H7 (cell line): ENCODE data around the gene TP63. TPM values are rescaled to one million over a fixed set of nuclear protein-coding genes. Genes with fewer than 3 reads are reported as not detected.

ENCODE experiments used
- DNase-seq: peaks from one replicate; pipeline ENCODE4 v3.0.0; 2012
- H3K27me3 ChIP-seq: 2 replicates; pipeline ENCODE4 v1.6.0; 2011; ENCODE audit warnings: mild to moderate bottlenecking, low read length; ENCODE audit not compliant: control insufficient read depth, insufficient read depth
- H3K36me3 ChIP-seq: replicated peaks from 2 replicates; pipeline ENCODE4 v1.5.1; 2011; ENCODE audit warnings: low read length; ENCODE audit not compliant: control insufficient read depth, insufficient read depth
- H3K4me3 ChIP-seq: 2 replicates; pipeline ENCODE4 v1.5.1; 2011; ENCODE audit warnings: low read depth, mild to moderate bottlenecking, control low read depth, low read length, moderate library complexity; ENCODE audit not compliant: insufficient read depth
- total RNA-seq: library from RNA; depleted of rRNA; stranded (reverse); fragments of >200 nt; shearing (Covaris generic); gene quantifications from 2 replicates; pipeline ENCODE4 v1.2.3, GENCODE V29; 2014

The TP63 gene
- total RNA-seq, 1 experiment from 2014 or later = not detected

GRCh38 chr3:189776149-189776824 is 145.1 kb downstream of the TP63 start:
- Histone ChIP-seq H3K27me3 (peaks cover 73% of the 10 kb centered on the region), H3K36me3 (no peaks in the 10 kb centered on the region), H3K4me3 (no peak overlapping the region)
- no peak for DNase-seq

- peaks cover 57% of the 10 kb centered on the region for H3K27me3 ChIP-seq
- no peak for DNase-seq
- no peaks in the 10 kb centered on the region for H3K36me3 ChIP-seq
- H3K4me3 ChIP-seq = no peak overlapping the region
Measured at GRCh38 chr3:189778340-189778950, 147.3 kb downstream of the TP63 start.

- Histone ChIP-seq H3K36me3 (no peaks in the 10 kb centered on the region), H3K27me3 (peaks cover 54% of the 10 kb centered on the region), H3K4me3 (no peak overlapping the region)
- no peak for DNase-seq
Measured at GRCh38 chr3:189779166-189779565, 148.0 kb downstream of the TP63 start.

- no peak overlapping the region for H3K4me3 ChIP-seq
- no peaks in the 10 kb centered on the region for H3K36me3 ChIP-seq
- H3K27me3 ChIP-seq = peaks cover 40% of the 10 kb centered on the region
- no peak for DNase-seq
Measured at GRCh38 chr3:189780546-189781270, 149.5 kb downstream of the TP63 start.

- H3K27me3 ChIP-seq = peaks cover 36% of the 10 kb centered on the region
- no peaks in the 10 kb centered on the region for H3K36me3 ChIP-seq
- DNase-seq = no peak
- H3K4me3 ChIP-seq = no peak overlapping the region
Measured at GRCh38 chr3:189781415-189781814, 150.2 kb downstream of the TP63 start.

- Histone ChIP-seq H3K36me3 (no peaks in the 10 kb centered on the region), H3K4me3 (no peak overlapping the region), H3K27me3 (peaks cover 2% of the 10 kb centered on the region; the same call in 1 of the 2 replicates)
- DNase-seq = no peak
Measured at GRCh38 chr3:189786479-189787064, 155.4 kb downstream of the TP63 start.

GRCh38 chr3:189787191-189787590 is 156.0 kb downstream of the TP63 start:
- H3K4me3 ChIP-seq = no peak overlapping the region
- no peak for DNase-seq
- no peaks in the 10 kb centered on the region for H3K27me3 ChIP-seq
- no peaks in the 10 kb centered on the region for H3K36me3 ChIP-seq

- Histone ChIP-seq H3K27me3 (no peaks in the 10 kb centered on the region), H3K36me3 (no peaks in the 10 kb centered on the region), H3K4me3 (no peak overlapping the region)
- DNase-seq = no peak
Measured at GRCh38 chr3:189787632-189788031, 156.4 kb downstream of the TP63 start.

GRCh38 chr3:189789432-189789831 is 158.2 kb downstream of the TP63 start:
- DNase-seq = no peak
- H3K27me3 ChIP-seq = no peaks in the 10 kb centered on the region
- H3K4me3 ChIP-seq = no peak overlapping the region

GRCh38 chr3:189790658-189791057 is 159.5 kb downstream of the TP63 start:
- DNase-seq = no peak
- Histone ChIP-seq H3K36me3 (no peaks in the 10 kb centered on the region), H3K27me3 (no peaks in the 10 kb centered on the region), H3K4me3 (no peak overlapping the region)

More at GRCh38 chr3:189789432-189789831, 158.2 kb downstream of the TP63 start:
- H3K36me3 ChIP-seq = no peaks in the 10 kb centered on the region

GRCh38 chr3:189792046-189792929 is 161.1 kb downstream of the TP63 start:
- Histone ChIP-seq H3K4me3 (no peak overlapping the region), H3K36me3 (no peaks in the 10 kb centered on the region), H3K27me3 (no peaks in the 10 kb centered on the region)
- no peak for DNase-seq

GRCh38 chr3:189794518-189794917 is 163.3 kb downstream of the TP63 start:
- H3K4me3 ChIP-seq = no peak overlapping the region
- H3K36me3 ChIP-seq = no peaks in the 10 kb centered on the region
- no peaks in the 10 kb centered on the region; the same call in 1 of the 2 replicates for H3K27me3 ChIP-seq
- DNase-seq = no peak

- H3K27me3 ChIP-seq = no peaks in the 10 kb centered on the region; the same call in none of the 2 replicates
- H3K36me3 ChIP-seq = no peaks in the 10 kb centered on the region
- no peak overlapping the region for H3K4me3 ChIP-seq
- no peak for DNase-seq
Measured at GRCh38 chr3:189797103-189797750, 166.0 kb downstream of the TP63 start.
